SK-N-SH (cell line): ENCODE data around the gene TTLL12. TPM values are rescaled to one million over a fixed set of nuclear protein-coding genes. Genes with fewer than 3 reads are reported as not detected.

Experiments
- CTCF ChIA-PET: fragments of 300-600, 350-600 bp; formaldehyde crosslinking; extraction: SDS; loops from one replicate; lab custom pipeline; 2021; lab: Yijun Ruan, JAX
- POLR2A ChIA-PET: fragments of 350-600 bp; sonication (Branson Sonifier 250); formaldehyde crosslinking; extraction: SDS; loops from one replicate; lab custom pipeline; 2020; ENCODE audit warnings: antibody characterized with exemption, inconsistent platforms; lab: Yijun Ruan, JAX
- DNase-seq: peaks from one replicate; pipeline ENCODE4 v3.0.0; 2012
- H2AFZ ChIP-seq: fragments of 200-600 bp; sonication (generic); 2 replicates; pipeline ENCODE4 v1.8.1; 2016; ENCODE audit warnings: antibody characterized with exemption, mild to moderate bottlenecking, low read depth
- H3F3A ChIP-seq: fragments of 200-600 bp; sonication (generic); replicated peaks from 2 replicates; pipeline ENCODE3; 2016; ENCODE audit warnings: antibody characterized with exemption, mild to moderate bottlenecking; ENCODE audit not compliant: insufficient read depth
- H3K27ac ChIP-seq, 2 experiments: fragments of 200-500 bp in 1 of 2; fragments of 200-600 bp in 1 of 2; sonication (Bioruptor generic) in 1 of 2; sonication (generic), shearing (Covaris generic) in 1 of 2; 2 replicates each; pipeline versions ENCODE4 v1.5.1 to v1.6.1; 2014 to 2016; ENCODE audit warnings: low read depth in 2 of 2, inconsistent platforms in 1 of 2, low read length in 1 of 2, mild to moderate bottlenecking in 1 of 2, mixed read lengths in 1 of 2
- H3K27me3 ChIP-seq: fragments of 200-600 bp; sonication (generic), shearing (Covaris generic); 2 replicates; pipeline ENCODE4 v1.6.1; 2016; ENCODE audit warnings: mixed run types; ENCODE audit not compliant: insufficient read depth
- H3K36me3 ChIP-seq, 2 experiments: fragments of 200-500 bp in 1 of 2; fragments of 200-600 bp in 1 of 2; sonication (Bioruptor generic) in 1 of 2; sonication (generic) in 1 of 2; replicated peaks in 1 of 2; 2 replicates each; pipeline versions ENCODE3 to v1.5.1; 2014 to 2016; ENCODE audit warnings: low read length in 1 of 2, mild to moderate bottlenecking in 1 of 2; ENCODE audit not compliant: insufficient read depth in 2 of 2, control insufficient read depth in 1 of 2
- H3K4me1 ChIP-seq, 2 experiments: fragments of 200-500 bp in 1 of 2; fragments of 200-600 bp in 1 of 2; sonication (Bioruptor generic) in 1 of 2; sonication (generic), shearing (Covaris generic) in 1 of 2; 2 replicates each; pipeline versions ENCODE4 v1.5.1 to v1.6.1; 2014 to 2016; ENCODE audit warnings: low read depth in 1 of 2, low read length in 1 of 2, mixed run types in 1 of 2; ENCODE audit not compliant: insufficient read depth in 2 of 2, control insufficient read depth in 1 of 2
- H3K4me2 ChIP-seq: fragments of 200-600 bp; sonication (generic), shearing (Covaris generic); 2 replicates; pipeline ENCODE4 v1.6.1; 2017; ENCODE audit warnings: mixed run types
- H3K4me3 ChIP-seq, 2 experiments: fragments of 200-500 bp in 1 of 2; fragments of 200-600 bp in 1 of 2; sonication (Bioruptor generic) in 1 of 2; sonication (generic), shearing (Covaris generic) in 1 of 2; 2 replicates each; pipeline versions ENCODE4 v1.5.1 to v1.8.1; 2014 to 2016; ENCODE audit warnings: low read depth in 2 of 2, inconsistent platforms in 1 of 2, low read length in 1 of 2, mild to moderate bottlenecking in 1 of 2, mixed read lengths in 1 of 2, moderate library complexity in 1 of 2
- H3K79me2 ChIP-seq: fragments of 200-600 bp; sonication (generic); 2 replicates; pipeline ENCODE4 v1.8.1; 2017; ENCODE audit warnings: mild to moderate bottlenecking; ENCODE audit not compliant: insufficient read depth
- H3K9ac ChIP-seq: fragments of 200-600 bp; sonication (generic); 2 replicates; pipeline ENCODE4 v1.6.1; 2017; ENCODE audit warnings: mixed run types
- H3K9me2 ChIP-seq: fragments of 200-600 bp; sonication (generic); 2 replicates; pipeline ENCODE4 v1.6.1; 2017; ENCODE audit warnings: mixed run types
- H3K9me3 ChIP-seq: fragments of 200-600 bp; sonication (generic); 2 replicates; pipeline ENCODE4 v1.6.1; 2017; ENCODE audit warnings: mixed run types, mild to moderate bottlenecking, moderate library complexity
- H4K20me1 ChIP-seq: fragments of 200-600 bp; sonication (generic); 2 replicates; pipeline ENCODE4 v1.6.1; 2017; ENCODE audit warnings: mild to moderate bottlenecking, mixed run types; ENCODE audit not compliant: insufficient read depth
- CTCF ChIP-seq: fragments of 200-600 bp; sonication (generic); IDR thresholded peaks from 2 replicates; pipeline ENCODE4 v1.6.1; 2017; ENCODE audit warnings: antibody characterized with exemption, mild to moderate bottlenecking, moderate library complexity
- FOXJ3 ChIP-seq: sonication (generic); formaldehyde crosslinking; IDR thresholded peaks from 2 replicates; pipeline ENCODE4 v1.5.1; 2020; ENCODE audit warnings: mild to moderate bottlenecking, missing genetic modification reagents
- FOXM1 ChIP-seq: IDR thresholded peaks from 2 replicates; pipeline ENCODE4 v1.4.0; 2012; ENCODE audit warnings: low read depth, mild to moderate bottlenecking
- GABPA ChIP-seq: IDR thresholded peaks from 2 replicates; pipeline ENCODE4 v1.4.0; 2012; ENCODE audit warnings: low read depth, mild to moderate bottlenecking
- GATA2 ChIP-seq: sonication (generic); formaldehyde crosslinking; IDR thresholded peaks from 2 replicates; pipeline ENCODE4 v1.5.0; 2020; ENCODE audit warnings: mild to moderate bottlenecking, missing genetic modification reagents
- NFIC ChIP-seq: IDR thresholded peaks from 2 replicates; pipeline ENCODE4 v1.4.0; 2012; ENCODE audit warnings: borderline replicate concordance
- RXRA ChIP-seq: IDR thresholded peaks from 2 replicates; pipeline ENCODE4 v1.4.0; 2012; ENCODE audit warnings: low read depth, mild to moderate bottlenecking, borderline replicate concordance
- SMC3 ChIP-seq: IDR thresholded peaks from 2 replicates; pipeline ENCODE4 v1.6.1; 2012; ENCODE audit warnings: low read depth, low read length, improper control_type of control experiment
- TAF1 ChIP-seq: IDR thresholded peaks from 2 replicates; pipeline ENCODE4 v1.6.1; 2012; ENCODE audit warnings: low read depth, mild to moderate bottlenecking, low read length, moderate library complexity, borderline replicate concordance
- USF2 ChIP-seq: fragments of 150-350 bp; IDR thresholded peaks from 2 replicates; pipeline ENCODE4 v1.6.1; 2017; ENCODE audit warnings: antibody characterized with exemption, low read length, low read depth, borderline replicate concordance
- WGBS: methylation state at CpG from one replicate; pipeline ENCODE4 v1.1.6; 2017; ENCODE audit warnings: low lambda C conversion rate; 5-methylcytosine and 5-hydroxymethylcytosine counted together
- polyA plus RNA-seq, 3 experiments: library from polyadenylated mRNA; depleted of rRNA; stranded (reverse); fragments of >200 nt; gene quantifications; 2 replicates each; pipeline ENCODE4 v1.2.3, GENCODE V29; 2012

TTLL12 gene
- polyA plus RNA-seq, 1 of the 3 experiments (the other 2 are of a cell fraction): 11.5 TPM

GRCh38 chr22:43179146-43179910 is 7.6 kb downstream of the TTLL12 start:
- no peaks in the 10 kb centered on the region for H3F3A ChIP-seq
- no peaks in the 10 kb centered on the region for H3K27me3 ChIP-seq
- no peaks in the 10 kb centered on the region for H3K9me2 ChIP-seq
- no peak overlapping the region for H3K9ac ChIP-seq
- no peak overlapping the region for H3K27ac ChIP-seq
- H4K20me1 ChIP-seq: no peaks in the 10 kb centered on the region
- CTCF ChIA-PET: no interaction called here
- no peak for DNase-seq
- H3K4me1 ChIP-seq: peaks cover 0 to 2% of the 10 kb centered on the region in 2 experiments; a peak in 1 of 4 replicates
- H3K79me2 ChIP-seq: peaks cover 2% of the 10 kb centered on the region; the same call in 1 of the 2 replicates
- no peaks in the 10 kb centered on the region for H3K9me3 ChIP-seq
- POLR2A ChIA-PET: interaction anchor here (1.0 kb wide), 2 partner anchors 8 to 13 kb away, joined by 3 read pairs; no protein-coding TSS in a partner anchor
- H3K36me3 ChIP-seq: peaks cover 0 to 9% of the 10 kb centered on the region in 2 experiments
- 72% methylated on average over 2 of the region's 25 CpGs for WGBS
- no peak overlapping the region for H3K4me2 ChIP-seq
- H3K4me3 ChIP-seq: no peak overlapping the region
- no peak overlapping the region for H2AFZ ChIP-seq
- TF ChIP-seq GATA2 (CRISPR knock-in tag): no peak
- TF ChIP-seq TAF1: no peak
- no peak for TF ChIP-seq GABPA
- no peak for TF ChIP-seq FOXJ3 (CRISPR knock-in tag)
- no peak for TF ChIP-seq FOXM1
- no peak for TF ChIP-seq RXRA
- TF ChIP-seq CTCF: no peak
- no peak for TF ChIP-seq SMC3
- TF ChIP-seq NFIC: no peak

GRCh38 chr22:43177479-43177878 is 9.5 kb downstream of the TTLL12 start:
- H3K36me3 ChIP-seq: peaks cover 0 to 13% of the 10 kb centered on the region in 2 experiments

More at GRCh38 chr22:43177479-43177878, 9.5 kb downstream of the TTLL12 start:
- TF ChIP-seq USF2 (no peak), CTCF (no peak)
- no peak overlapping the region for H2AFZ ChIP-seq
- H4K20me1 ChIP-seq: no peaks in the 10 kb centered on the region
- H3K27ac ChIP-seq: no peak overlapping the region
- POLR2A ChIA-PET: no interaction called here
- no peaks in the 10 kb centered on the region for H3K79me2 ChIP-seq
- no peaks in the 10 kb centered on the region for H3K27me3 ChIP-seq
- no peaks in the 10 kb centered on the region for H3F3A ChIP-seq
- no peak for DNase-seq
- H3K9ac ChIP-seq: no peak overlapping the region
- H3K9me2 ChIP-seq: no peaks in the 10 kb centered on the region
- 56% methylated on average over 1 of the region's 7 CpGs for WGBS
- no peaks in the 10 kb centered on the region for H3K4me1 ChIP-seq
- no peak overlapping the region for H3K4me3 ChIP-seq
- no peak overlapping the region for H3K4me2 ChIP-seq
- CTCF ChIA-PET: interaction anchor here (1.0 kb wide), 1 partner anchor 41 kb away, joined by 4 read pairs; no protein-coding TSS in a partner anchor
- H3K9me3 ChIP-seq: no peaks in the 10 kb centered on the region
